T-helper 17 cell (primary cell): Measurements from ENCODE around the gene MAP7D3. TPM values are rescaled to one million over a fixed set of nuclear protein-coding genes. Genes with fewer than 3 reads are reported as not detected.
"Not testable (repeated sequence)": the region's sequence is repeated elsewhere in the genome, so short reads cannot be mapped to it uniquely, and the experiment has no call there.

Experiments
- ATAC-seq: fragments of 150-1000 bp; cut with Tn5 transposase; 2 replicates; pipeline ENCODE4 v1.10.0; 2021; ENCODE audit warnings: mild to moderate bottlenecking, moderate library complexity
- DNase-seq, 3 donors: peaks; one replicate each; pipeline versions ENCODE4 v3.0.0 to v3.0.0-alpha.2; 2020 to 2021
- H3K9me3 ChIP-seq: one replicate; pipeline ENCODE4 v1.7.0; 2013; ENCODE audit warnings: low read length, mild to moderate bottlenecking; ENCODE audit not compliant: control insufficient read depth, poor library complexity, severe bottlenecking
- H3K27ac Mint-ChIP-seq: one replicate; pipeline ENCODE4 v1.8.0; 2022; ENCODE audit warnings: mild to moderate bottlenecking, moderate library complexity, mixed read lengths
- H3K27me3 Mint-ChIP-seq: one replicate; pipeline ENCODE4 v1.8.0; 2022; ENCODE audit warnings: mixed read lengths
- H3K36me3 Mint-ChIP-seq: one replicate; pipeline ENCODE4 v1.8.0; 2022; ENCODE audit warnings: low read depth, mixed read lengths
- H3K4me1 Mint-ChIP-seq: one replicate; pipeline ENCODE4 v1.8.0; 2022; ENCODE audit warnings: mild to moderate bottlenecking, mixed read lengths
- H3K4me3 Mint-ChIP-seq: one replicate; pipeline ENCODE4 v1.8.0; 2022; ENCODE audit warnings: mild to moderate bottlenecking, moderate library complexity, mixed read lengths
- total RNA-seq, 4 donors: library from RNA in 2 of 4; stranded (reverse) in 2 of 4; gene quantifications; one replicate each; pipeline ENCODE4 v1.2.3 and lab custom pipeline; 2022 to 2026

The MAP7D3 gene
- total RNA-seq, 2 donors from 2014 or later: 6.0 to 6.7 TPM

DNA sequence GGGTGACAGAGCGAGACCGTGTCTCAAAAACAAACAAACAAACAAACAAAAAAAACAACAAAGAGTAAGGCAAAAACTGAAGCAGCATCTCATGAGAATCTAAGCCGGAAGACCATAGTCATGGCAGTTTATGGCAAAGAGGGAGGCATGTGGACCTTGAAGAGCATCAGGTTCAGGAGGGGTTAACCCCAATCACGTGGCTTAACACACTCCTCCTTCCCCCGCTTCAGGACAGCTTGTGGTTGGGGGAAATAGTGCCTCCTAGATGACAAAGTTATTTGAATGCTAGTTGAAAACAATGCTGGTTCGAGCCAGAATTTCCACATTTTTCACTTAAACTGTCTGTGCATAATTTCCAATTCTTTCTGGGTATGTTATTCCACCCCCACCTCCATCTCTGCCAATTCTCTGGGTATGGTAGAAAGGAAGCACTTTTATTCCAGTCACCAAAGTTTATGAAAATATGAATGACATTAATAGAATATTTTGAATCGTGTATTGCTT, 11.7 kb upstream of the MAP7D3 start:
- no peak overlapping the region for H3K4me3 Mint-ChIP-seq
- no peak overlapping the region for H3K27ac Mint-ChIP-seq
- H3K27me3 Mint-ChIP-seq: no peaks in the 10 kb centered on the region
- no peaks in the 10 kb centered on the region for H3K9me3 ChIP-seq
- no peak for ATAC-seq
- H3K36me3 Mint-ChIP-seq: no peaks in the 10 kb centered on the region
- no peak for DNase-seq
- H3K4me1 Mint-ChIP-seq: peaks cover 4% of the 10 kb centered on the region

DNA sequence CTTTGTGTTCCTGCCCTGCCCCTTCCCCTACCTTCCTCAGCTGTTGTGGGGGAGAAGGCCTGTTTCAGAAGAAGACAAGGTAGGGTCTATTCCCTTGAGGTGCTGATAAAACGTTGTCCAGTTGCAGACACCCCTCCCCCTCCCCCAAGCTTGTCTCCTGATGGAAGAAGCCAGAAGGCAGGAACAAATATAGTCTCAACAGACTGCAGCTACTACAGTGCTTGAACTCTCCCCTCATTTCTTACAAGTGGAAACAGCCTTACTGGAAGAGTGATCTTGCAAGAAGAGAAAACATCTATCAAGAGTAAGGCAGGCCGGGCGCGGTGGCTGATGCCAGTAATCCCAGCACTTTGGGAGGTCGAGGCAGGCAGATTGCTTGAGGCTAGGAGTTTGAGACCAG, 11.0 kb upstream of the MAP7D3 start:
- H3K9me3 ChIP-seq: no peaks in the 10 kb centered on the region
- no peak for DNase-seq
- Mint-ChIP-seq H3K27me3 (no peaks in the 10 kb centered on the region), H3K4me3 (no peak overlapping the region), H3K4me1 (peaks cover 4% of the 10 kb centered on the region), H3K27ac (no peak overlapping the region), H3K36me3 (no peaks in the 10 kb centered on the region)
- ATAC-seq: no peak

DNA sequence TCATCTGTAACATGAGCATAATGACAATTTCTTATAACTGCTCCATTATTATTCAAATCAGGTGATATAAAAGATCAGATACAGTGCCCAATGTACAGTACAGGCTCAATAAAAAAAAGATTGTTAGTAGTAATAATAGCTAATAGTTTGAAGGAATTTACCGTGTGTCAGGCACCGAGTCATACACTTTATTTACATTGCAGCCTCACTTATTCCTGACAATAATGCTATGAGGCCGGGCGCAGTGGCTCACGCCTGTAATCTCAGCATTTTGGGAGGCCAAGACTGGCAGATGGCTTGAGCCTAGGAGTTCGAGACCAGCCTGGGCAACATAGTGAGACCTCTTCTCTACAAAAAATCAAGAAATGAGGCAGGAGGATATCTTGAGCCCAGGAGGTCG, 10.1 kb upstream of the MAP7D3 start:
- no peak for DNase-seq

DNA sequence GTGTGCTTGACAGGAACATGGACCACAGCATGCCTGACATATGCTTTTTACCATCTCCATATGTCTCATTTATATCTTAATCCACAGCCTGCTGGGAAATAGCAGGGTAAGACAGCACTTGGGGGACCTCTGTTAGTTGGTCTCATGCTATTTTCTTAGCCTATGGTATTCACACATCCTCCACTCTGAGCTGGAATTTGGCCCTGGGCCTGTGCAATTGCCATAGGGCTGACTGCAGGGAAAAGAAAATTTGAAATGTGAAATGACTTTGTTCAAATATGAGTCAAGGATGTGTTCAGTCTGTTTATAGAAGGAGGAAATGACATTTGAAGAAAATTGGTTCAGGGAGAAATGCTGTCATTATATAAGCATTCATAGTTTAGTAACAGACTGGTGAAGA, 9.6 kb upstream of the MAP7D3 start:
- Mint-ChIP-seq H3K27me3 (no peaks in the 10 kb centered on the region), H3K4me1 (peaks cover 6% of the 10 kb centered on the region), H3K36me3 (no peaks in the 10 kb centered on the region), H3K27ac (no peak overlapping the region), H3K4me3 (no peak overlapping the region)
- no peak for ATAC-seq
- H3K9me3 ChIP-seq: no peaks in the 10 kb centered on the region
- no peak for DNase-seq

More for the DNA sequence above, 10.1 kb upstream of the MAP7D3 start:
- H3K4me3 Mint-ChIP-seq: no peak overlapping the region
- H3K27ac Mint-ChIP-seq: no peak overlapping the region
- no peak for ATAC-seq
- H3K9me3 ChIP-seq: no peaks in the 10 kb centered on the region
- no peaks in the 10 kb centered on the region for H3K36me3 Mint-ChIP-seq
- peaks cover 6% of the 10 kb centered on the region for H3K4me1 Mint-ChIP-seq
- no peaks in the 10 kb centered on the region for H3K27me3 Mint-ChIP-seq

DNA sequence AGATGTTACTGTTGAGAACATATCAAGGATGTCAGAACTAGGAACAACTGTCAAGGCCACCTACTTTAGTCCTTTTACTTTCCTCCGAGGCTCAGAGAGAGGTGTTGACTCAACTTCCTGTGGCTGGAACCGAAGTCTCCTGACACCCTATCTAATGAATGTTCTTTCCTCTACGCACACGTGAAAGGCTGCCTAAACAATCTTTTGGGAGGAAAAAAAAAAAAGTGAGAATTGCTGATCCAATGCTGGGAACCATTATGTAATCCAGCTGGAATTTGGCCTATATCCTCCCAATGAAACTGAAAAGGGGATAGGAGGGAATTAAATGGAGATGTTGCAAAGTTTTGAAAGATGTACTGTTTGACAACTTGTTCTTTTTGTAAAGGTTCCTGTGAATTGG, 8.3 kb upstream of the MAP7D3 start:
- Mint-ChIP-seq H3K4me1 (peaks cover 6% of the 10 kb centered on the region), H3K36me3 (no peaks in the 10 kb centered on the region), H3K27ac (peak overlapping the region; percentile 67), H3K4me3 (no peak overlapping the region), H3K27me3 (no peaks in the 10 kb centered on the region)
- ATAC-seq (no peak), DNase-seq (no peak)
- no peaks in the 10 kb centered on the region for H3K9me3 ChIP-seq

DNA sequence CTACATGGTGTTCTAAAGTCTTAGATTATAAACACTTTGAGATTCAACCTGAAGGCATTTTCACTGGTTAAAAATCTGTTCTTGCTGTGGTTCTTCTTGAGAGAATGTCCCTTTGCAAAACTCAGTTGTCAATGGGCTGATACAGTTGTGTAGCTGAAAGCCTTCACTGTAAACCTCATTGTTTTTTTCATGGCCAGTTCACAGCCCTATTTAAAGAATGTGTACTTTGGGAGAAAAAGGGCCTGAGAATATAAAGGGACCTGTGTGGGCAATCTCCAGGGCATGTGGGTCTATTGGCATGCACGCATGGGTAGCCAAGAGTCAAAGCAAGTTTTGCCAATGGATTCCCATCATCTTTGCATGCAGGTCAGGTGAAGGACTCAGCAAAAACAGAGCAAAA, 7.8 kb upstream of the MAP7D3 start:
- Mint-ChIP-seq H3K36me3 (no peaks in the 10 kb centered on the region), H3K4me3 (no peak overlapping the region), H3K27me3 (no peaks in the 10 kb centered on the region), H3K27ac (no peak overlapping the region), H3K4me1 (peaks cover 6% of the 10 kb centered on the region)
- ATAC-seq (no peak), DNase-seq (no peak)
- H3K9me3 ChIP-seq: no peaks in the 10 kb centered on the region

DNA sequence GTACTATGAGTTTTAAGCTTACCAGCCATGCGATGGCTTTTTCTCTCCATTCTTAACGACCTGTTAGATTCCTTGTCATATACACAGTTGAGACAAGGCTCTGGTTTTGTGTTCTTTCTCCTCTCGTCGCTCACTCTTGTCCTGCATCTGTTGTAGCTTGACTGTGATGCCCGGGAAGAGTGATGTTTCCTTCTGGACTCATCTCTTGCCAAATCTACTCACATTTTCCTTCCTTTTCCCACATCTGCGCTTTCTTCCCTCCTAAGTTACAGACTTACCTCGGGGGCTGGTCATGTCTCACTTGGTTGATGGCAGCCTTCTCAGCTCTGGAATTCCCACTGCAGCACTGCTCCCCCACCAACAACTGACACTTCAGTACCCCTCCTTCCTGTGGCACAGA, 4.8 kb upstream of the MAP7D3 start:
- peaks cover 3% of the 10 kb centered on the region for H3K36me3 Mint-ChIP-seq
- H3K27ac Mint-ChIP-seq: no peak overlapping the region
- H3K4me3 Mint-ChIP-seq: no peak overlapping the region
- H3K4me1 Mint-ChIP-seq: peaks cover 9% of the 10 kb centered on the region
- ATAC-seq (no peak), DNase-seq (no peak)
- H3K27me3 Mint-ChIP-seq: no peaks in the 10 kb centered on the region
- H3K9me3 ChIP-seq: no peaks in the 10 kb centered on the region

DNA sequence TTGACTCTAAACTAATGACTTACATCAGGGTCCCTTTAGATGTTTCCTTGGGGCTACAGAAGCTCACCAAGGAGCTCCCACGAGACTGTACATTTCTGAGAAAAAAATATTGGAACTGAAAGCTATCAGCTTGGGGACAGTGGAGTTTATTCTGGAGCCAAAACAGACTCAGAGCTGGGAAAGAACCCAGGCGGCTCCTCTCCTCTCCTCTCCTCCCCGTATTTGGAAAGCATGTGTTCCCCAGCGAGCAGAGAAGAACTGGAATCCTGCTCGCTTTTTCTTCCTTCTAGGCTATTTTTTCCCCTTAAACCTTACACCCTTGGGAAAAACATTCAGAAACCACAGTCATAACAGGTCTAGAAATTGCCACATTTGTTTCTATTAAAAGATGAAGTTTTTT, 4.3 kb upstream of the MAP7D3 start:
- no peak for ATAC-seq
- no peak overlapping the region for H3K27ac Mint-ChIP-seq
- H3K36me3 Mint-ChIP-seq: peaks cover 3% of the 10 kb centered on the region

DNA sequence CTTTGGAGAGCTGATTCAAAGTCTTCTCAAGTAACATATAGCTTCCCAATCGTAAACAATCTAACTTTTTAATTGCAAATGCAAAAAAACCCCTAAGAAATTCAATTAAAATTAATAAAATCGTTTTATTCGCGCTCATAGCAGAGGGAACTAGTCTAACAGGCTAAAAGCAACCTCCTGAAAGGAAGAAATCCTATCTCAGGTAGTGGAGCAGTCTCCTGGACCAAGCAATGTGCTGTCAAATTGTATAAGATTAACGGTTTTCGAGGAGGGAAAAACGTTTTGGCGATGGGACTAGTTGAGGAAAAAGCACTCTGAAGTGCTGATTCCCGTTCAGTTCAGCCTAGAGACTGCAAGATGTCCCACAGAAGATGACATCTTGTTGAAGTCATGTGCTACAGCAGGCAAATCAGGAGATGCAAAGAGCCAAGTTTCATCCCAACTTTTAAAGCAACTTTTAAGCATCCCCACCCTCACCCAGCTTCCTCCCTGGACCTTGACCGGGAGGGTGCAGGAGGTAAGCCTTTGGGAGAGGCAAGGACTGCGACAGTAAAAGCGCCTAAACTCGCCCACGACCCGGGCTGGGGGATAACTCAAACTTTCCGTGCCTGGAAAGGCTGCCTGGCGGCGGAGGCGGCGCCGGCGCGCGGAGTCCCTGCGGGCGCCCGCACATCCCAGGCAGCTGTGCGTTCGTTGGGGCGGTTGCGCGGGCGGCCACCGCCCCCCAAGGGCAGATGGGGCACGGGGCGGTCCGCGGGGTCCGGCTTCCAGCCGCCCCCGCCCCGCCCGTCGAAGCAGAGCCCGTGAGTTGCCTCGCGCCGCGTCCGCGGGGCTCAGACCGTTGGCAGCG, 784 bp downstream of the MAP7D3 start:
- H3K4me1 Mint-ChIP-seq: peaks cover 3% of the 10 kb centered on the region
- no peaks in the 10 kb centered on the region for H3K27me3 Mint-ChIP-seq
- DNase-seq: peak in 2 of 3 donors; percentile 8 to 11
- peak overlapping the region; percentile 79 for H3K4me3 Mint-ChIP-seq
- peaks cover 3% of the 10 kb centered on the region for H3K36me3 Mint-ChIP-seq
- H3K27ac Mint-ChIP-seq: no peak overlapping the region
- ATAC-seq: peak; percentile 15
- no peaks in the 10 kb centered on the region for H3K9me3 ChIP-seq

More for the DNA sequence above, 4.3 kb upstream of the MAP7D3 start:
- no peaks in the 10 kb centered on the region for H3K27me3 Mint-ChIP-seq
- no peak overlapping the region for H3K4me3 Mint-ChIP-seq
- peaks cover 9% of the 10 kb centered on the region for H3K4me1 Mint-ChIP-seq
- no peak for DNase-seq
- H3K9me3 ChIP-seq: no peaks in the 10 kb centered on the region

DNA sequence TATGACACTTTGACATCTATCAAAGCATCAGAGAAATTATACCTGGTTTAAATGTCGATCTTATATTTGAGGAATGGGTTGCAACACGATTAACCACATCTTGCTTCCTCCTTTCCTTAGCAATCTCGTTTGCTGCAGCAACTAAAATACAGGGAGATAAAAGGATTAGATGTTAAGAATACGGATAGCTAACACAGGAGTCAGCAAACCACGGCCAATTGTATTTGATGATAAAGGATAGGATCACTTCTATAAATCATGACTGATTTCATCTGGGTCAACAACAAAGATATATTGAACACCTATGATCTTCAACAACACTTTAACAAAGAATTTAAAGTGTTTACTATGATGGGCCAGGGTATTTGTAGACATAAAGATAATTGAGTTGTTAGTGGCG, 5.0 kb downstream of the MAP7D3 start:
- H3K36me3 Mint-ChIP-seq: peaks cover 15% of the 10 kb centered on the region
- peaks cover 7% of the 10 kb centered on the region for H3K4me1 Mint-ChIP-seq

DNA sequence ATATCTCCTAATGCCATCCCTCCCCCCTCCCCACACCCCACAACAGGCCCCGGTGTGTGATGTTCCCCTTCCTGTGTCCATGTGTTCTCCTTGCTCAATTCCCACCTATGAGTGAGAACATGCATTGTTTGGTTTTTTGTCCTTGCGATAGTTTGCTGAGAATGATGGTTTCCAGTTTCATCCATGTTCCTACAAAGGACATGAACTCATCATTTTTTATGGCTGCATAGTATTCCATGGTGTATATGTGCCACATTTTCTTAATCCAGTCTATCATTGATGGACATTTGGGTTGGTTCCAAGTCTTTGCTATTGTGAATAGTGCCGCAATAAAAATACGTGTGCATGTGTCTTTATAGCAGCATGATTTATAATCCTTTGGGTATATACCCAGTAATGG, 13.4 kb downstream of the MAP7D3 start:
- not testable (repeated sequence) for DNase-seq, H3K4me3 Mint-ChIP-seq, H3K9me3 ChIP-seq, H3K27ac Mint-ChIP-seq, H3K27me3 Mint-ChIP-seq, ATAC-seq, H3K4me1 Mint-ChIP-seq
- H3K36me3 Mint-ChIP-seq: peaks cover 11% of the 10 kb centered on the region

More for the DNA sequence above, 5.0 kb downstream of the MAP7D3 start:
- Mint-ChIP-seq H3K4me3 (no peak overlapping the region), H3K27me3 (no peaks in the 10 kb centered on the region), H3K27ac (no peak overlapping the region)
- H3K9me3 ChIP-seq: no peaks in the 10 kb centered on the region
- DNase-seq: no peak
- no peak for ATAC-seq

DNA sequence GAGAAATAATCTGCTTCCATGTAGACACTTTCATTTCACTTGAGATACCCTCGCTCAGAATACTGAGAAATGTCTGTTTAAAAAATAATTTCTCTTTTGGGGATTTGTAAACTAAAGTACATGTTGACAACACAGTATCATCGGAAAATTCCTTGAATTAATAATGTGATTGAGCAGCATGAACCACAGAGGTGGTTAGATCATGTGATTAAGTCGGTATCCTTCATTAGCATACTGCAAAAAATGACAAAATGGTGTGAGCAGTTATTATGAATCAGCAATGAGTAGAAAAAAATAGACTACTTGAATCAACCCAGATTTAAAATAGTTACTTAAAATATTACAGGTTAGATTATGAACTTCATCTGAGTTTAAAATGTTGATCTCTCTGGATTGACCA, 14.1 kb downstream of the MAP7D3 start:
- DNase-seq (no peak), ATAC-seq (no peak)
- no peaks in the 10 kb centered on the region for H3K9me3 ChIP-seq
- H3K4me3 Mint-ChIP-seq: no peak overlapping the region
- H3K4me1 Mint-ChIP-seq: no peaks in the 10 kb centered on the region
- H3K27me3 Mint-ChIP-seq: no peaks in the 10 kb centered on the region
- peaks cover 5% of the 10 kb centered on the region for H3K36me3 Mint-ChIP-seq
- H3K27ac Mint-ChIP-seq: no peak overlapping the region

DNA sequence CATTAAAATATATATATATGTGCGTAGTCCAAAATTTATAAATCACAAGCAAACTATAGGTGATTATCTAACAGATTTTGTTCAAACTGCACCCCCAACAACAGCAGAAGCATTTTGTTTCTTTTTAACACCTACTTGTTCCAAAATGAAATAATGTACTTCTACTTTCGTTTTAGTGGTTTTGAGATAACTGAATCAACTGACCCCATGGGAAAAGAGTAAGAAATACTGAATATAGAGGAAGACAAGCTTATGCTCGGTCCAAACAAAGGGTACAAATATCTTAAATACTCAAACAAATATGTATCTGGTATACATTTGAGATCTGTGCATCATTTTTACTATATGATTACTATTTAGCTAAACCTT, 22.4 kb downstream of the MAP7D3 start:
- Mint-ChIP-seq H3K4me3 (no peak overlapping the region), H3K27me3 (no peaks in the 10 kb centered on the region), H3K27ac (no peak overlapping the region), H3K36me3 (peaks cover 5% of the 10 kb centered on the region), H3K4me1 (peaks cover 7% of the 10 kb centered on the region)
- ATAC-seq (no peak), DNase-seq (no peak)
- no peaks in the 10 kb centered on the region for H3K9me3 ChIP-seq
